Suppressor macrophage treated with lipopolysaccharide for 4 hours (primary cell): ENCODE measurements around the gene MAD2L1BP.
A peak's percentile ranks its signal among the peaks of the same experiment; 100 is the strongest.

Experiments
- DNase-seq: peaks from one replicate; pipeline ENCODE4 v3.0.0-alpha.2; 2020

Gene MAD2L1BP

GRCh38 chr6:43667245-43668150 is 31.9 kb downstream of the MAD2L1BP start:
- DNase-seq = peak; percentile 80

DNA sequence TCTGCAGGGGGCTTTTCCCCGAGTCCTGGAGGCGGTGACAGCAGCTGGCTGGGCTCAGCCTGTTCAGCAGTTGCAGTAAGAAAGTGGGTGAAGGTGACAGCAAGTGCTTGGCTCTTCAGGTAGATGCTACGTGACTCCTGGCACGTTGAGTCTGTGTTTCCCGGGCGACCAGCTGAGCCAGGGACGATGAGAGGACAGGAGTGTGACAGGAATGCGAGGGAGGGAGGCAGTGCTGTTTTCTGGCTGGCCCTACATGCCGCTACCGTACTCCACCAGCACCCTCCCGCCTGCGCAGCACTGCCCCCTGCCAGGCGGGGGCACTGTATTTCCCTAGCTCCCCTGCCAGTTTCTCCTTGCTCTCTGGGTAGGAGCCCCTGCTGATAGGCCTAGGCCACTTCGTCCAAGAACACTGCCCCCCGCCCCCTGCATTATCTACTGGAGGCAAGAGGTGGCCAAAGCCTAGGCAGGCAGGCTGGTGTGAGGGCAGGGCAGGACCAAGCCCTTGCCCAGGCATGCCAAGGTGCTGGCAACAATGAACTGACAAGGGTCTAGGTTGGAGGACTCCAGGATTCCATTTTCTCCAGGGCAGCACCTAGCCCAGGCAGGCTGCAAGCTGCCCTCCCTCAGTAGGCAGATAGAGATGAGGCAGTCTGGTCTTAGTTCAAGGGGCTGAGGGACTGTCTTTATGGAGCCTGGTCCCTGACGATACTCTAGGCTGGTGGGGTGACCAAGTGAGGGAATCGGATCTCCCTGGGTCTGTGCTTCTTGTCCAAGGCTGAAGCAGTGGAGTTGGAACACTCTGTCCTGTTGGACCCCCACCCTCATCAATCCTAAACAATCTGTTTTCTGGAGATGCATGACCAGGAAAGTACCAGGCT is 32.8 kb downstream of the MAD2L1BP start:
- DNase-seq = peak; percentile 67

- peak; percentile 20 for DNase-seq
Measured at GRCh38 chr6:43669050-43669921, 33.6 kb downstream of the MAD2L1BP start.

DNA sequence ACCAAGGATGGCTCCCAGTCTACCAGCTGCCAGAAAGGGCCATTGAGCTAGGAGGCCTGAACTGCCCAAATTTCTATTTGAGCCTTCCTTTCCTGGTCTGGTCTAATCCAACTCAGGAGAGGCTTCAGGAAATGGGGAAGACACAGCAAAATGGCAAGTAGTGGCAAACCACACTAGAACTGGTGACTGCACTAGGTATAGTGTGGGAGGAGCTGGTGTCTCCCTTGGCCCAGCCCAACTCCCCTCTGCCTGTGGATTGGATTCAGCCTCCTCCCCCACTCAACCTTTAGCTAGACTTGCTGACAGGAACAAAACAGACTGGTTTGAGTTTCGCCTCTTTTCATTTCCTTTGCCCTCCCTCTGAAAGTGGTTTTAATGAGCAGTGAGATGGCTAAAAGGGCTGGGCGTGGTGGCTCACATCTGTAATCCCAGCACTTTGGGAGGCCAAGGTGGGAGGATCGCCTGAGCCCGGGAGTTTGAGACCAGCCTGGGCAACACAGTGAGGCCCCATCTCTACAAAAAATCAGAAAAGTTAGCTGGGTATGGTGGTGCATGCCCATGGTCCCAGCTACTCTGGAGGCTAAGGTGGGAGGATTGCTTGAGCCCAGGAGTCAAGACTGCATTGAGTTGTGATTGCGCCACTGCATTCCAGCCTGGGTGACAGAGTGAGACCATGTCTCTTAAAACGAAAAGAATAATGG is 34.4 kb downstream of the MAD2L1BP start:
- peak; percentile 26 for DNase-seq

- no peak for DNase-seq
Measured at GRCh38 chr6:43670623-43670986, 35.0 kb downstream of the MAD2L1BP start.

DNA sequence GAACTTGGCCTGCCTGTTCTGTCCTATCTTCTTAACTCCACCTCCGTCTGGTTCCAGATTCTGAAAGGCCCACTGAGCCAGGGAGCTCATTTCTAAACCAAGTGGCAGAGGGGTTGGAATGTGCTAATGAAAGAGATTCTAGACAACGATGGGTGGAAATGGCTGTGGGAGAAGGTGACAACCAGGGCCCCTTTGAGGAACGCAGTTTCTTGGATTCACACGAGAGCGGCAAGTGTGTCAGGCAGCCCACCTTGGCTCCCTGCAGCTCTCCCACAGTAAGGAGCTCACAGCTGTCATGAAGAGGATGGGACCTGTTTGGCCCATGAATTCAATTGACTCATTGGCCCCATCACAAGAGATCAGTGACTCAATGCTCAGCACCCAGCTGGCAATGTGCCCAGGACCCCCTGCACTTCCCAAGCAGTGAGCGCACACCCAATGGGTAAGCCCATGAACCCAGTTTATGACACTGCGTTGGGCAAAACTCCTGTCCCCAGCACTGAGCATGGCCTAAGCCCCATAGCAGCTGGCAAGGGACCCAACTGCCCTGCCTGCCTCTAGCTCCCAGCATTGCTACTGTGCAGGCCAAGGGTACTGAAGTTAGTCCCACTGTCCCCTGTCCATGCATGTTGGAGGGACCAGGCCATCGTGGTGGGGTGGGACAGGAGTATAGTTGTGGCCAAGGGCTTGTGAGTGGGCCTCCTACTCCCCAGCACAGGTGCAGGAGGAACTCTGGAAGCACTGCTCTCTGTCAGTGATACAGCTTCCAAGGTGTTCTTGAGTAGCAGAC is 35.6 kb downstream of the MAD2L1BP start:
- DNase-seq = no peak

- DNase-seq = no peak
Measured at GRCh38 chr6:43671801-43672690, 36.4 kb downstream of the MAD2L1BP start.

DNA sequence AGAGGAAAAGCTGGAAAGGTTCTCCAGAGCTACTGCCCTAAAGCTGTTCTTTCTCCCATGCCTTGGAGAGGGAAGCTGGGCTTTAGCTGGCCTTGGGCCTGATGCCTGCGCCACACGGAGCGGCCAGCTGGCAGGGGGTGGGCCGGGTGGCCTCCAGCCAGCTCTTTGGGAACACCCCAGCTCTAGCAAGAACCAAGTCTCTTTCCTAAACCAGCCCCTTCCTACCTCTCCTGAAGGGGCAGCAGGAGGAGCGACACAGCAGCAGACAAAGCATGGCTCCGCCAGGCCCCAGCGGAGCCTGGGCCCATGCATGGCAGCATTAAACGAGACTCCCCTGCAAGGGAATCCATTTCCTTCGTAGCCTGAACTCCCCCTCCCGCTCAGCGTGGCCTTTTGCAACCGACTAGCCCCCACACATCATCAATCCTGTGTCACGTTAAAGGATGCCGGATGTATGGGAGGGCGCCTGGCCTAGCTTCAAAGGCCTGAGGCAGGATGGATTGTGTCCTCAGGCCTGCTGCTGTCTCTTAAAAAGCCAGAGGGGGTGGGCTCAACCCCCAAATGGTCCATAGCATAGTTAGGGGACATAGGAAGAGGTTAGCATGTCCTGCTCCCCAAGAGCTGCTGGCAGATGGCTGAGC is 37.9 kb downstream of the MAD2L1BP start:
- DNase-seq = no peak

DNA sequence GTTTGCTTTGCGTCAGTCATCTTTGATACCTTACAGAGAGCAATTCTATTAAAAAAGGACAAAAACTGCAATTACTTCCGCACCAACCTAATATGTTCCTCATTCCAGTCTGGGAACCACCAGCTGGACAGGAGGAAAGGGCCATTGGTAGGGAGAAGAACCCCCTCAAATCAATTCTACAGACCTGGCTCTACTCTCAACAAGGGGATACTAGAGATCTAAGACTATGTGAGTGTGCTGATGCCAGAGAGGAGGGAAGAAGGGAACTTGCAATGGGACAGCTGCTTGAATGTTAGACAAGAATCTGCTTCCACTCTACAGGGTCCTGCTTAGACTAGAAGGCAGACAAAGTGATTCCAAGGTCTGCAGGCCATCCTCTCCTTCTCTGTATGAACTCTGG is 38.7 kb downstream of the MAD2L1BP start:
- DNase-seq = no peak

GRCh38 chr6:43674921-43675320 is 39.3 kb downstream of the MAD2L1BP start:
- DNase-seq = no peak

DNA sequence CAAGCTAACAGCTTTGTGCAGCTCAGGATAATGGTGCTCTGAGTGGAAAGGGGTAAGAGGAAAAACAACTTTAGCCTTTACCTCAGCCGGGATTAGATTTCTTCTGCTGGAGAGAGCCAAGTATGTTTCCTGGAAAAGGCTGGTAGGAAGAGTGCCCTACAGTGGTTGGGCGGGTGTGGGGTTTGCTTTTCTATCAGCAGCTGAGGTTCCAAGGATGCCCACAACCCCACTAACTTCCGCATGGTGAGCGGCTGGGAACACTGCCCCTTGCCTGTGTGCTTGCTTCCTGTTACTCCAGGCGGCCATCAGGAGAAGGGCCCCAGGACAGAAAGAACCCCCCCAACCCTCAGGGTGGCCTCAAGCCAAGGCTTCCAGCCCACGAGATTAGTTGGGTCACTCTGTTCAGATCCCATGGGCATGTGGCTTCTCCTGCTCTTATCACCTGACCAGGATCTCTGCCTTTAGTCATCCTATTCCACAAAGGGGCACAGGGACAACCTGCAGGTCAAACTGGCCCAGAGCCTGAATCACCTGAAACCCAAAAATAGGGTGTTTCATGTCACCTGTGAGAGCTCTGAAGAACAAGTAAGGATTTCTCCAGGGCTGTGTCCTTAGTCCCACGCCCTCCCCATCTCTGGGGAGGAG is 41.4 kb downstream of the MAD2L1BP start:
- DNase-seq = no peak

GRCh38 chr6:43677759-43678158 is 42.1 kb downstream of the MAD2L1BP start:
- DNase-seq = no peak

DNA sequence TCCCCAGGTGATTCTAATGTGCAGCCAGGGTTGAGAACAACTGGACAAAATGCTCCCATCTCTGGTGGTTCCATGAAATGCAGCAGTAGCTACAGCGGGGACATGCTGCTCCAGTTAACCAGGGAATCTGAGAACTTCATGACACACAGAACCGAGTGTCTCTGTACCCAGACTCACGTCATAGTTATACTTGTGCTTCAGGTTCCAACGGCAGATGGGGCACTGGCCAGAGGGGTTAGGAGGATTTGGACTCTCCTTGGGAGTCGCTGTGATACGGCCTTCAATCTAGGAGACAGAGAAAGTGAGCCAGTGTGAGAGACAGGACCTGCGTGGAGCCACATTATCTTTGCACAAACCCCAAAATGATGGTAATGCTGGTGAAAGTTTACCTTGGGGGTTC is 42.7 kb downstream of the MAD2L1BP start:
- DNase-seq = no peak

- no peak for DNase-seq
Measured at GRCh38 chr6:43679057-43679456, 43.4 kb downstream of the MAD2L1BP start.

DNA sequence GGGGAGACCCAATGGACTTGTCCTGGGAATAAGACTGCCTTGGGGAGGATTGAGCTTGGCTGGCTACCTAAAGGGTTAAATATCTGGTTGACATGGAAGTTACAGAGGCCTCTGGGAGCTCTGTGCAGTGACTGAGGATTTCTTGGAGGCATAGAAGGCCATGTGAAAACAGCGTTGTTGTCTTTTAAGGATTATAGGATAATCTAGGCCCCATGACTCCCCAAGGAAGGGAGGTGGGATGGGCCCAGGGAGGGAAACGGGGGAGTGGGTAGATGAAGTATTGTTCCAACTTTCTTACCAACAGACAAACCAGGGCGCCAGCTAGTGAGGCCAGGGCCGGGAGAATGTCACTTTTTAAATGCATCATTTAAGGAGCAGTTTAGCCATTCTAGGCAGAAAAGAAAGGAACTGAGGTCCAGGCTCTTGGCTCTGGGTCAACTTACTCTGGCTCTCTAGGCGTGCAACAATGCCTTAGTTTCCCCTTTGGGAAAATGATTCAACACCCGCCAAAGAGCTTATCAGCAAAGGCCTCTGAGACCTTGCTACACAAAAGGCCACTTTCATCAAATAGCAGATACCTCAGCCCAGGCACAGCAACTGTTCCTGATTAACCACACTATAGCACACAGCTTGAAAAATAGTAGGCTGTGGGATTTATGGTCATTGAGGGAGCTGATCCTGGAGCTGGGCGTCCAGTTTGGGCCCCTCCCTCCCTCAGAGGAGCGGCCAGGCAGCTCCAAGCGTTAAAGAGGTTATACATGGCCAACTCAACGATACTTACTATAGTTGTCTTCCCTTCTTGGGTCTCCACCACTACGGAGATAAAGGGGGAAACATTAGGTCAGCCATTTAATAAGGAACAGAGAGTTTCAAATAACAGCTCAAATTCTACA is 44.9 kb downstream of the MAD2L1BP start:
- no peak for DNase-seq

DNA sequence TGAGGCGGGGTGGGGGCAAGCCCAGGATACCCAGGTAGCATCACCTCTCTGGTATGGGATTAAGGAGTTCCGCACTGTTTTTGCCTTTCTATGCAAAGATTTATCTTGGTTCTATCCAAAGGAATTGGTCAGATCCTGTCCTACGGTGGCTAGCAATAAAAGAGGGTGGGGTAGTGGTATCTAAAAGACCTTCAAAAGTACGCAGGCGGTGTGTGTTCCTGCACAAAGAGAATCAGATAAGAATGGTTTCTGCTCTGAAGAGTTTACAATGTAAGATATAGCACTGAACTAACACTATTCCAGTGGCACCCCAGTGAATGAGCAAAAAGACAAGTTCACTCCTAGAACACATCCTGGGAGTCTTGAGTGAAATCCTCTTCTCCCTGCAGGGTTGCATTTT is 45.7 kb downstream of the MAD2L1BP start:
- DNase-seq = no peak

- no peak for DNase-seq
Measured at GRCh38 chr6:43682724-43683429, 47.2 kb downstream of the MAD2L1BP start.
